IMR-90 (cell line): ENCODE data around the gene TSPAN3. TPM values are rescaled to one million over a fixed set of nuclear protein-coding genes. Genes with fewer than 3 reads are reported as not detected.

Experiments used
- ATAC-seq: fragments of 200-7000 bp; cut with Tn5 transposase; 2 replicates; pipeline ENCODE4 v1.9.1; 2020; ENCODE audit warnings: low read depth, mild to moderate bottlenecking, moderate library complexity
- BruUV-seq: library from RNA; stranded (reverse); fragments of 400-500 nt; replicated peaks from 2 replicates; lab custom pipeline; 2021; lab: Mats Ljungman, UMichigan
- CTCF ChIA-PET: fragments of 300-600 bp; formaldehyde crosslinking; extraction: SDS; loops from one replicate; lab custom pipeline; 2021; ENCODE audit warnings: antibody characterized with exemption; lab: Yijun Ruan, JAX
- POLR2A ChIA-PET: fragments of 300-600 bp; sonication (Branson Sonifier 250); formaldehyde crosslinking; loops from one replicate; lab custom pipeline; 2022; ENCODE audit warnings: antibody characterized with exemption; ENCODE audit not compliant: unreplicated experiment; lab: Charles Lee
- DNase-seq: peaks from one replicate; pipeline ENCODE4 v3.0.0; 2013
- H2AFZ ChIP-seq: replicated peaks from 2 replicates; pipeline ENCODE3; 2013; ENCODE audit warnings: low read length, mild to moderate bottlenecking; ENCODE audit not compliant: poor library complexity
- H2AK5ac ChIP-seq: 2 replicates; pipeline ENCODE4 v1.6.1; 2013; ENCODE audit warnings: low read depth, low read length, inconsistent platforms
- H2AK9ac ChIP-seq: replicated peaks from 2 replicates; pipeline ENCODE3; 2013; ENCODE audit warnings: mild to moderate bottlenecking, low read depth, low read length, moderate library complexity; ENCODE audit not compliant: poor library complexity
- H2BK120ac ChIP-seq: 2 replicates; pipeline ENCODE4 v1.6.1; 2013; ENCODE audit warnings: low read depth, low read length, inconsistent platforms
- H2BK15ac ChIP-seq: 3 replicates; pipeline ENCODE4 v1.6.1; 2013; ENCODE audit warnings: low read depth, low read length, inconsistent platforms
- H2BK20ac ChIP-seq: 2 replicates; pipeline ENCODE4 v1.6.1; 2013; ENCODE audit warnings: low read depth, mild to moderate bottlenecking, inconsistent platforms, low read length, moderate library complexity
- H2BK5ac ChIP-seq: 2 replicates; pipeline ENCODE4 v1.6.1; 2013; ENCODE audit warnings: mild to moderate bottlenecking, low read depth, low read length, inconsistent platforms; ENCODE audit not compliant: poor library complexity, severe bottlenecking
- H3K14ac ChIP-seq: replicated peaks from 2 replicates; pipeline ENCODE4 v1.6.1; 2013; ENCODE audit warnings: low read depth, low read length, inconsistent platforms
- H3K18ac ChIP-seq: 2 replicates; pipeline ENCODE4 v1.6.1; 2013; ENCODE audit warnings: low read depth, low read length, control low read depth
- H3K23ac ChIP-seq: 2 replicates; pipeline ENCODE4 v1.6.1; 2013; ENCODE audit warnings: low read depth, low read length, inconsistent platforms
- H3K27ac ChIP-seq: 2 replicates; pipeline ENCODE4 v1.5.1; 2013; ENCODE audit warnings: mild to moderate bottlenecking, control low read depth, low read length; ENCODE audit not compliant: insufficient read depth
- H3K27me3 ChIP-seq: 2 replicates; pipeline ENCODE4 v1.6.1; 2013; ENCODE audit warnings: low read length; ENCODE audit not compliant: control insufficient read depth, insufficient read depth
- H3K36me3 ChIP-seq: 2 replicates; pipeline ENCODE4 v1.6.1; 2013; ENCODE audit warnings: low read length, mixed read lengths; ENCODE audit not compliant: control insufficient read depth, insufficient read depth
- H3K4ac ChIP-seq: 2 replicates; pipeline ENCODE4 v1.6.1; 2013; ENCODE audit warnings: low read depth, low read length, inconsistent platforms
- H3K4me1 ChIP-seq: 2 replicates; pipeline ENCODE4 v1.6.1; 2013; ENCODE audit warnings: low read length, mixed read lengths; ENCODE audit not compliant: control insufficient read depth, insufficient read depth
- H3K4me2 ChIP-seq: 2 replicates; pipeline ENCODE4 v1.6.1; 2013; ENCODE audit warnings: low read depth, mild to moderate bottlenecking, control low read depth, low read length, moderate library complexity
- H3K4me3 ChIP-seq: 2 replicates; pipeline ENCODE4 v1.5.1; 2013; ENCODE audit warnings: low read depth, mild to moderate bottlenecking, control low read depth, low read length, moderate library complexity; ENCODE audit not compliant: insufficient read depth
- H3K56ac ChIP-seq: 2 replicates; pipeline ENCODE4 v1.6.1; 2013; ENCODE audit warnings: low read length, inconsistent platforms; ENCODE audit not compliant: insufficient read depth; ENCODE audit errors: extremely low read depth
- H3K79me1 ChIP-seq, 2 experiments: 2 replicates each; pipeline ENCODE4 v1.6.1; 2013; ENCODE audit warnings: low read length in 2 of 2, inconsistent platforms in 1 of 2, low read depth in 1 of 2
- H3K9ac ChIP-seq: 2 replicates; pipeline ENCODE4 v1.6.1; 2013; ENCODE audit warnings: low read depth, low read length, control low read depth
- H3K9me1 ChIP-seq: 2 replicates; pipeline ENCODE4 v1.6.1; 2013; ENCODE audit warnings: low read length, inconsistent platforms; ENCODE audit not compliant: insufficient read depth
- H3K9me3 ChIP-seq: 2 replicates; pipeline ENCODE4 v1.6.1; 2013; ENCODE audit warnings: low read length; ENCODE audit not compliant: control insufficient read depth, insufficient read depth
- H4K20me1 ChIP-seq: 2 replicates; pipeline ENCODE4 v1.6.1; 2013; ENCODE audit warnings: low read length, inconsistent platforms; ENCODE audit not compliant: insufficient read depth
- H4K5ac ChIP-seq: 2 replicates; pipeline ENCODE4 v1.6.1; 2013; ENCODE audit warnings: mild to moderate bottlenecking, low read depth, low read length, control low read depth
- H4K8ac ChIP-seq, 2 experiments: 2 replicates each; pipeline ENCODE4 v1.6.1; 2013; ENCODE audit warnings: low read depth in 2 of 2, low read length in 2 of 2, control low read depth in 1 of 2, inconsistent platforms in 1 of 2
- H4K91ac ChIP-seq: 2 replicates; pipeline ENCODE4 v1.6.1; 2013; ENCODE audit warnings: low read depth, low read length, inconsistent platforms; ENCODE audit not compliant: insufficient read depth
- WGBS, 2 experiments: methylation state at CpG; one replicate each; pipeline versions ENCODE4 v1.1.5 to v1.1.7; 2013; ENCODE audit warnings: missing lambda C conversion rate in 2 of 2; ENCODE audit not compliant: insufficient read length in 1 of 2; ENCODE audit errors: extremely low coverage in 2 of 2; 5-methylcytosine and 5-hydroxymethylcytosine counted together
- dilution Hi-C: fragments of 300-500 bp; cut with HindIII; formaldehyde crosslinking; loops from one replicate; pipeline ENCODE4 v1.14.3; 2018; ENCODE audit warnings: low sequenced_read_pairs; ENCODE audit not compliant: unreplicated experiment
- in situ Hi-C: fragments of 300-500 bp; cut with MboI; formaldehyde crosslinking; loops from 3 replicates; pipeline ENCODE4 v1.14.3; 2019; ENCODE audit warnings: low sequenced_read_pairs, inconsistent platforms, mixed read lengths
- intact Hi-C: fragments of 100-400 bp; cut with micrococcal nuclease; formaldehyde crosslinking; loops from 2 replicates; pipeline ENCODE4 v1.10.0; 2022
- polyA plus RNA-seq, 3 experiments: library from polyadenylated mRNA; depleted of rRNA; stranded (reverse); fragments of >200 nt; gene quantifications; 2 replicates each; pipeline ENCODE4 v1.2.3, GENCODE V29; 2012; ENCODE audit warnings: low replicate concordance in 1 of 3
- total RNA-seq: library from RNA; depleted of rRNA; stranded (reverse); fragments of >200 nt; gene quantifications from 2 replicates; pipeline ENCODE4 v1.2.3, GENCODE V29; 2012
- TF ChIP-seq, protein P1 (sequence below): fragments of 150-350 bp; IDR thresholded peaks from 2 replicates; pipeline ENCODE4 v1.6.1; 2016; ENCODE audit warnings: low read depth, mild to moderate bottlenecking, low read length, moderate library complexity, borderline replicate concordance
- TF ChIP-seq, protein P2 (sequence below): conservative IDR thresholded peaks from 2 replicates; pipeline ENCODE4 v1.5.1; 2012; ENCODE audit warnings: mild to moderate bottlenecking, low read depth, low read length, improper control_type of control experiment

Gene TSPAN3
- total and polyA plus RNA-seq, 2 of the 4 experiments (the other 2 are of a cell fraction), result 270 to 295 TPM

DNA sequence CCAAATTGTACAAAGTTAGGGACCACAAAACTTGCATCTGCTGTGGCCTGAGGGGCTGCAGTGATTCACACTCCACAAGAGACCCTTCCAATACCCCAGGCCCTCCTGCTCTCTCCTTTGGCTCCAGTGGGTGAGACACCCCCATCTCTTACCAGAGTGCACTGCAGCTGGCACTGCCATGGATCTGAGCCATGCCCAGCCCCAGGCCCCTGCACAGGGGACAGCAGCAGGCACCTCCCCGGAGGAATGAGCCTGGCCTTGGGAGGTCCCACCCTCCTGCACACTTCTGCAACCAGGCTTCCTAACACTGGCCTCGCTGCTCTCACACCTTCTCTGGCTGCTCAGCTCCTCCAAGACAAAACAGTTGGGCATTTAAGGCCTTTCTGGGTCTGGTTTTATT, 16.3 kb upstream of the TSPAN3 start:
- Histone ChIP-seq H3K14ac (no peak overlapping the region), H3K4me2 (no peak overlapping the region), H3K27ac (no peak overlapping the region), H3K4me1 (peaks cover 12% of the 10 kb centered on the region), H2BK20ac (no peak overlapping the region), H3K56ac (no peak overlapping the region), H4K20me1 (no peaks in the 10 kb centered on the region), H3K23ac (no peak overlapping the region), H3K79me1 (no peaks in the 10 kb centered on the region), H3K9me1 (peaks cover 13% of the 10 kb centered on the region), H3K36me3 (no peaks in the 10 kb centered on the region), H4K8ac (no peak overlapping the region), H3K4ac (no peak overlapping the region), H3K18ac (no peak overlapping the region), H3K27me3 (no peaks in the 10 kb centered on the region), H2BK120ac (no peak overlapping the region), H2AK5ac (no peak overlapping the region), H2AK9ac (no peak overlapping the region), H4K5ac (no peak overlapping the region), H3K4me3 (no peak overlapping the region), H2AFZ (no peak overlapping the region), H4K91ac (no peak overlapping the region), H2BK5ac (no peak overlapping the region), H2BK15ac (no peak overlapping the region), H3K9ac (no peak overlapping the region), H3K9me3 (no peaks in the 10 kb centered on the region)
- dilution Hi-C loops (no loop called here), in situ Hi-C loops (no loop called here), intact Hi-C loops (no loop called here)
- BruUV-seq, result no TSS peak
- ATAC-seq, result no peak
- ChIA-PET CTCF (no interaction called here), POLR2A (interaction anchor here (0.5 kb wide), 1 partner anchor 1353 kb away, joined by 4 read pairs; no protein-coding TSS in a partner anchor)
- WGBS, 2 experiments, result no CpG with 5 or more reads among the region's 2 CpGs
- TF ChIP-seq, protein P1, sequence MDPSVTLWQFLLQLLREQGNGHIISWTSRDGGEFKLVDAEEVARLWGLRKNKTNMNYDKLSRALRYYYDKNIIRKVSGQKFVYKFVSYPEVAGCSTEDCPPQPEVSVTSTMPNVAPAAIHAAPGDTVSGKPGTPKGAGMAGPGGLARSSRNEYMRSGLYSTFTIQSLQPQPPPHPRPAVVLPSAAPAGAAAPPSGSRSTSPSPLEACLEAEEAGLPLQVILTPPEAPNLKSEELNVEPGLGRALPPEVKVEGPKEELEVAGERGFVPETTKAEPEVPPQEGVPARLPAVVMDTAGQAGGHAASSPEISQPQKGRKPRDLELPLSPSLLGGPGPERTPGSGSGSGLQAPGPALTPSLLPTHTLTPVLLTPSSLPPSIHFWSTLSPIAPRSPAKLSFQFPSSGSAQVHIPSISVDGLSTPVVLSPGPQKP, result no peak
- TF ChIP-seq, protein P2, sequence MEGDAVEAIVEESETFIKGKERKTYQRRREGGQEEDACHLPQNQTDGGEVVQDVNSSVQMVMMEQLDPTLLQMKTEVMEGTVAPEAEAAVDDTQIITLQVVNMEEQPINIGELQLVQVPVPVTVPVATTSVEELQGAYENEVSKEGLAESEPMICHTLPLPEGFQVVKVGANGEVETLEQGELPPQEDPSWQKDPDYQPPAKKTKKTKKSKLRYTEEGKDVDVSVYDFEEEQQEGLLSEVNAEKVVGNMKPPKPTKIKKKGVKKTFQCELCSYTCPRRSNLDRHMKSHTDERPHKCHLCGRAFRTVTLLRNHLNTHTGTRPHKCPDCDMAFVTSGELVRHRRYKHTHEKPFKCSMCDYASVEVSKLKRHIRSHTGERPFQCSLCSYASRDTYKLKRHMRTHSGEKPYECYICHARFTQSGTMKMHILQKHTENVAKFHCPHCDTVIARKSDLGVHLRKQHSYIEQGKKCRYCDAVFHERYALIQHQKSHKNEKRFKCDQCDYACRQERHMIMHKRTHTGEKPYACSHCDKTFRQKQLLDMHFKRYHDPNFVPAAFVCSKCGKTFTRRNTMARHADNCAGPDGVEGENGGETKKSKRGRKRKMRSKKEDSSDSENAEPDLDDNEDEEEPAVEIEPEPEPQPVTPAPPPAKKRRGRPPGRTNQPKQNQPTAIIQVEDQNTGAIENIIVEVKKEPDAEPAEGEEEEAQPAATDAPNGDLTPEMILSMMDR, result no peak
- no peak for DNase-seq
